HepG2 (cell line): ENCODE results near the gene OR1F1. TPM values are rescaled to one million over a fixed set of nuclear protein-coding genes. Genes with fewer than 3 reads are reported as not detected.

Source experiments
- BCL6 ChIP-seq: IDR thresholded peaks from 2 replicates; pipeline ENCODE4 v1.6.1; 2016; ENCODE audit warnings: missing genetic modification reagents, missing compliant biosample characterization
- DNMT1 ChIP-seq: sonication (generic); formaldehyde crosslinking; IDR thresholded peaks from 2 replicates; pipeline ENCODE4 v1.5.1; 2020; ENCODE audit warnings: mild to moderate bottlenecking, missing genetic modification reagents
- GFI1 ChIP-seq: sonication (generic); formaldehyde crosslinking; IDR thresholded peaks from 2 replicates; pipeline ENCODE4 v1.5.0; 2020; ENCODE audit warnings: missing genetic modification reagents, mild to moderate bottlenecking, borderline replicate concordance
- HNRNPL ChIP-seq: fragments of 200-400 bp; formaldehyde crosslinking; IDR thresholded peaks from 2 replicates; pipeline ENCODE4 v1.6.1; 2017; ENCODE audit warnings: mild to moderate bottlenecking, low read depth, low read length
- KAT2B ChIP-seq: fragments of 150-350 bp; IDR thresholded peaks from 2 replicates; pipeline ENCODE4 v1.6.1; 2014; ENCODE audit warnings: low read depth, low read length, borderline replicate concordance
- NFIC ChIP-seq: IDR thresholded peaks from 2 replicates; pipeline ENCODE4 v1.6.1; 2012; ENCODE audit warnings: mild to moderate bottlenecking, low read length, inconsistent platforms
- ZNF430 ChIP-seq: sonication (generic); formaldehyde crosslinking; IDR thresholded peaks from 2 replicates; pipeline ENCODE4 v1.9.0; 2021; ENCODE audit warnings: mild to moderate bottlenecking, missing genetic modification reagents
- ZNF431 ChIP-seq: sonication (generic); formaldehyde crosslinking; IDR thresholded peaks from 2 replicates; pipeline ENCODE4 v1.9.0; 2022; ENCODE audit warnings: missing genetic modification reagents, low read depth, mild to moderate bottlenecking, borderline replicate concordance
- ZNF615 ChIP-seq: sonication (generic); formaldehyde crosslinking; IDR thresholded peaks from 2 replicates; pipeline ENCODE4 v1.5.0; 2020; ENCODE audit warnings: mild to moderate bottlenecking, missing genetic modification reagents, borderline replicate concordance
- ZNF790 ChIP-seq: sonication (generic); formaldehyde crosslinking; IDR thresholded peaks from 2 replicates; pipeline ENCODE4 v1.8.0; 2022; ENCODE audit warnings: missing genetic modification reagents, mild to moderate bottlenecking, borderline replicate concordance
- polyA plus RNA-seq, 8 experiments: library from polyadenylated mRNA; depleted of rRNA in 3 of 8; stranded (reverse) in 7 of 8; unstranded in 1 of 8; fragments of >200 nt; fragmentation: Illumina TruSeq in 4 of 8; extraction: Trizol in 4 of 8; gene quantifications; 2 replicates each; pipeline versions ENCODE4 v1.2.1 to v1.2.3, GENCODE V29; 2011 to 2016; ENCODE audit warnings: low read depth in 4 of 8, missing spikeins in 1 of 8, mixed read lengths in 1 of 8; ENCODE audit not compliant: insufficient read depth in 1 of 8
- total RNA-seq, 5 experiments: library from RNA; depleted of rRNA; stranded (reverse); fragments of >200 nt; fragmentation: Illumina TruSeq; extraction: Trizol; gene quantifications; 2 replicates each; pipeline ENCODE4 v1.2.3, GENCODE V29; 2016; ENCODE audit warnings: low read depth in 1 of 5
- TF ChIP-seq, protein P1 (sequence below), 2 experiments: sonication (generic) in 1 of 2; formaldehyde crosslinking in 1 of 2; IDR thresholded peaks; 2 replicates each; pipeline versions ENCODE4 v1.6.1 to v1.9.0; 2014 to 2022; ENCODE audit warnings: antibody characterized with exemption in 1 of 2, borderline replicate concordance in 1 of 2, inconsistent platforms in 1 of 2, low read depth in 1 of 2, missing genetic modification reagents in 1 of 2
- TF ChIP-seq, protein P2 (sequence below): sonication (generic); formaldehyde crosslinking; IDR thresholded peaks from 2 replicates; pipeline ENCODE4 v1.8.1; 2022; ENCODE audit warnings: low read depth, mild to moderate bottlenecking, missing genetic modification reagents
- TF ChIP-seq, protein P3 (sequence below): IDR thresholded peaks from 2 replicates; pipeline ENCODE4 v1.6.1; 2016; ENCODE audit warnings: low read depth, borderline replicate concordance
- TF ChIP-seq, protein P4 (sequence below): sonication (generic); formaldehyde crosslinking; IDR thresholded peaks from 2 replicates; pipeline ENCODE4 v1.9.0; 2022; ENCODE audit warnings: missing genetic modification reagents, mild to moderate bottlenecking, borderline replicate concordance
- TF ChIP-seq, protein P5 (sequence below): IDR thresholded peaks from 2 replicates; pipeline ENCODE4 v1.6.1; 2016; ENCODE audit warnings: mild to moderate bottlenecking

Gene OR1F1
- total and polyA plus RNA-seq, 2 of the 13 experiments (the other 11 are each of a cell fraction or from before 2014, with no cell fraction given): 0.90 TPM; not detected in 1

DNA sequence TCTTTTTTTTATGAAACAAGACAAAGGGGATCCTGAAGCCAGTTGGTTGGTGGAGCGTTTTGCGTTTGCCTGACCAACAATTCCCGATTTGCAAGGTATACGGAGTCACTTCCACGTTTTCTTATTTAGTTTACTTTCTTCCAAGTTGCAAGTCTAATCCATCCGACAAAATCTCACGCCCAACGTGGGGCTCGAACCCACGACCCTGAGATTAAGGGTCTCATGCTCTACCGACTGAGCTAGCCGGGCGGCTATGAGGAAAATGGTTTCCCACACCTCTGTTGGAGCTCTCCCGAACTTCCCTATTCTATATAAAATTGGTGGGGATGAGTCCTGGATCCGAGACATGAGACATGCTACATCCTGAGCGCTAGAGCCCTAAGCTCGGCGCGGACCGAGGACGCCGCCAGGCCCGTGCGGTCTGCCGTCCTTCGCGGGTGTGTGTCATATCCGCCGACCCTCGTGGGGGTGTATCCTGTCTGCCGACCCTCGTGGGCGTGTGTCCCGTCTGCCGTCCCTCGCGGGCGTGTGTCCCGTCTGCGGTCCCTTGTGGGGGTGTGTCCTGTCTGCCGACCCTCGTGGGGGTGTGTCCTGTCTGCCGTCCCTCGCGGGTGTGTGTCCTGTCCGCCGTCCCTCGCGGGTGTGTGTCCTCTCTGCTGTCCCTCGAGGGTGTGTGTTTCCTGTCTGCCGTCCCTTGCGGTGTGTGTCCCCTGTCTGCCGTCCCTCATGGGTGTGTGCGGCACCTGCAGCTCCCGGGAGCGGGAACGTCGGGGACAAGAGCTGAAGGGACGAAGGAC is 30.6 kb upstream of the OR1F1 start (continued):
- TF ChIP-seq, protein P1, sequence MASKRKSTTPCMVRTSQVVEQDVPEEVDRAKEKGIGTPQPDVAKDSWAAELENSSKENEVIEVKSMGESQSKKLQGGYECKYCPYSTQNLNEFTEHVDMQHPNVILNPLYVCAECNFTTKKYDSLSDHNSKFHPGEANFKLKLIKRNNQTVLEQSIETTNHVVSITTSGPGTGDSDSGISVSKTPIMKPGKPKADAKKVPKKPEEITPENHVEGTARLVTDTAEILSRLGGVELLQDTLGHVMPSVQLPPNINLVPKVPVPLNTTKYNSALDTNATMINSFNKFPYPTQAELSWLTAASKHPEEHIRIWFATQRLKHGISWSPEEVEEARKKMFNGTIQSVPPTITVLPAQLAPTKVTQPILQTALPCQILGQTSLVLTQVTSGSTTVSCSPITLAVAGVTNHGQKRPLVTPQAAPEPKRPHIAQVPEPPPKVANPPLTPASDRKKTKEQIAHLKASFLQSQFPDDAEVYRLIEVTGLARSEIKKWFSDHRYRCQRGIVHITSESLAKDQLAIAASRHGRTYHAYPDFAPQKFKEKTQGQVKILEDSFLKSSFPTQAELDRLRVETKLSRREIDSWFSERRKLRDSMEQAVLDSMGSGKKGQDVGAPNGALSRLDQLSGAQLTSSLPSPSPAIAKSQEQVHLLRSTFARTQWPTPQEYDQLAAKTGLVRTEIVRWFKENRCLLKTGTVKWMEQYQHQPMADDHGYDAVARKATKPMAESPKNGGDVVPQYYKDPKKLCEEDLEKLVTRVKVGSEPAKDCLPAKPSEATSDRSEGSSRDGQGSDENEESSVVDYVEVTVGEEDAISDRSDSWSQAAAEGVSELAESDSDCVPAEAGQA (IDR thresholded peaks at IDR 0.05; ENCODE audit: low read depth): 0 out of 2 replicates have a peak, but pooled peaks have one; percentile 52
- TF ChIP-seq, protein P1 (CRISPR knock-in tag; IDR thresholded peaks at IDR 0.05; ENCODE audit: borderline replicate concordance): no peak
- peak; percentile 28; the same call in 1 of the 2 replicates for TF ChIP-seq ZNF431 (CRISPR knock-in tag)
- TF ChIP-seq, protein P2, sequence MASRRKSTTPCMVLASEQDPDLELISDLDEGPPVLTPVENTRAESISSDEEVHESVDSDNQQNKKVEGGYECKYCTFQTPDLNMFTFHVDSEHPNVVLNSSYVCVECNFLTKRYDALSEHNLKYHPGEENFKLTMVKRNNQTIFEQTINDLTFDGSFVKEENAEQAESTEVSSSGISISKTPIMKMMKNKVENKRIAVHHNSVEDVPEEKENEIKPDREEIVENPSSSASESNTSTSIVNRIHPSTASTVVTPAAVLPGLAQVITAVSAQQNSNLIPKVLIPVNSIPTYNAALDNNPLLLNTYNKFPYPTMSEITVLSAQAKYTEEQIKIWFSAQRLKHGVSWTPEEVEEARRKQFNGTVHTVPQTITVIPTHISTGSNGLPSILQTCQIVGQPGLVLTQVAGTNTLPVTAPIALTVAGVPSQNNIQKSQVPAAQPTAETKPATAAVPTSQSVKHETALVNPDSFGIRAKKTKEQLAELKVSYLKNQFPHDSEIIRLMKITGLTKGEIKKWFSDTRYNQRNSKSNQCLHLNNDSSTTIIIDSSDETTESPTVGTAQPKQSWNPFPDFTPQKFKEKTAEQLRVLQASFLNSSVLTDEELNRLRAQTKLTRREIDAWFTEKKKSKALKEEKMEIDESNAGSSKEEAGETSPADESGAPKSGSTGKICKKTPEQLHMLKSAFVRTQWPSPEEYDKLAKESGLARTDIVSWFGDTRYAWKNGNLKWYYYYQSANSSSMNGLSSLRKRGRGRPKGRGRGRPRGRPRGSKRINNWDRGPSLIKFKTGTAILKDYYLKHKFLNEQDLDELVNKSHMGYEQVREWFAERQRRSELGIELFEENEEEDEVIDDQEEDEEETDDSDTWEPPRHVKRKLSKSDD (CRISPR knock-in tag): no peak
- no peak for TF ChIP-seq ZNF790
- TF ChIP-seq, protein P3, sequence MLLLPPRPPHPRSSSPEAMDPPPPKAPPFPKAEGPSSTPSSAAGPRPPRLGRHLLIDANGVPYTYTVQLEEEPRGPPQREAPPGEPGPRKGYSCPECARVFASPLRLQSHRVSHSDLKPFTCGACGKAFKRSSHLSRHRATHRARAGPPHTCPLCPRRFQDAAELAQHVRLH (CRISPR knock-in tag): peak; percentile 43; the same call in 1 of the 2 replicates
- peak; percentile 48; the same call in 1 of the 2 replicates for TF ChIP-seq GFI1 (CRISPR knock-in tag)
- TF ChIP-seq HNRNPL: no peak
- no peak for TF ChIP-seq ZNF615 (CRISPR knock-in tag)
- TF ChIP-seq, protein P4, sequence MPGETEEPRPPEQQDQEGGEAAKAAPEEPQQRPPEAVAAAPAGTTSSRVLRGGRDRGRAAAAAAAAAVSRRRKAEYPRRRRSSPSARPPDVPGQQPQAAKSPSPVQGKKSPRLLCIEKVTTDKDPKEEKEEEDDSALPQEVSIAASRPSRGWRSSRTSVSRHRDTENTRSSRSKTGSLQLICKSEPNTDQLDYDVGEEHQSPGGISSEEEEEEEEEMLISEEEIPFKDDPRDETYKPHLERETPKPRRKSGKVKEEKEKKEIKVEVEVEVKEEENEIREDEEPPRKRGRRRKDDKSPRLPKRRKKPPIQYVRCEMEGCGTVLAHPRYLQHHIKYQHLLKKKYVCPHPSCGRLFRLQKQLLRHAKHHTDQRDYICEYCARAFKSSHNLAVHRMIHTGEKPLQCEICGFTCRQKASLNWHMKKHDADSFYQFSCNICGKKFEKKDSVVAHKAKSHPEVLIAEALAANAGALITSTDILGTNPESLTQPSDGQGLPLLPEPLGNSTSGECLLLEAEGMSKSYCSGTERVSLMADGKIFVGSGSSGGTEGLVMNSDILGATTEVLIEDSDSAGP (CRISPR knock-in tag): no peak; the same call in 1 of the 2 replicates
- TF ChIP-seq NFIC: 0 out of 2 replicates have a peak, but pooled peaks have one; percentile 45
- no peak for TF ChIP-seq ZNF430 (CRISPR knock-in tag)
- no peak for TF ChIP-seq KAT2B
- TF ChIP-seq, protein P5, sequence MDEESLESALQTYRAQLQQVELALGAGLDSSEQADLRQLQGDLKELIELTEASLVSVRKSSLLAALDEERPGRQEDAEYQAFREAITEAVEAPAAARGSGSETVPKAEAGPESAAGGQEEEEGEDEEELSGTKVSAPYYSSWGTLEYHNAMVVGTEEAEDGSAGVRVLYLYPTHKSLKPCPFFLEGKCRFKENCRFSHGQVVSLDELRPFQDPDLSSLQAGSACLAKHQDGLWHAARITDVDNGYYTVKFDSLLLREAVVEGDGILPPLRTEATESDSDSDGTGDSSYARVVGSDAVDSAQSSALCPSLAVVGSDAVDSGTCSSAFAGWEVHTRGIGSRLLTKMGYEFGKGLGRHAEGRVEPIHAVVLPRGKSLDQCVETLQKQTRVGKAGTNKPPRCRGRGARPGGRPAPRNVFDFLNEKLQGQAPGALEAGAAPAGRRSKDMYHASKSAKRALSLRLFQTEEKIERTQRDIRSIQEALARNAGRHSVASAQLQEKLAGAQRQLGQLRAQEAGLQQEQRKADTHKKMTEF: peak; percentile 53; the same call in 1 of the 2 replicates
- no peak for TF ChIP-seq BCL6
- TF ChIP-seq DNMT1: no peak
